Fibroblast of gingiva (primary cell): ENCODE results near the gene TMEM272.
A peak's percentile ranks its signal among the peaks of the same experiment; 100 is the strongest.
"Not testable (repeated sequence)": the region's sequence is repeated elsewhere in the genome, so short reads cannot be mapped to it uniquely, and the experiment has no call there.

ENCODE experiments used
- DNase-seq: peaks from one replicate; pipeline ENCODE4 v3.0.0-alpha.2; 2011; ENCODE audit warnings: low read depth

The TMEM272 gene

GRCh38 chr13:51824712-51825111 is 20.3 kb downstream of the TMEM272 start:
- not testable (repeated sequence) for DNase-seq

GRCh38 chr13:51823863-51824262 is 21.1 kb downstream of the TMEM272 start:
- DNase-seq: no peak

- no peak for DNase-seq
These were observed 21.6 kb downstream of the TMEM272 start for GRCh38 chr13:51823359-51823758.

- no peak for DNase-seq
These were observed 22.7 kb downstream of the TMEM272 start for GRCh38 chr13:51822106-51822815.

GRCh38 chr13:51821606-51822005 is 23.4 kb downstream of the TMEM272 start:
- DNase-seq: no peak

GRCh38 chr13:51820016-51820597 is 24.9 kb downstream of the TMEM272 start:
- DNase-seq: no peak

- no peak for DNase-seq
These were observed 25.4 kb downstream of the TMEM272 start for GRCh38 chr13:51819544-51819943.

- peak; percentile 81 for DNase-seq
These were observed 26.0 kb downstream of the TMEM272 start for GRCh38 chr13:51818781-51819511.

- no peak for DNase-seq
These were observed 26.7 kb downstream of the TMEM272 start for GRCh38 chr13:51818276-51818675.

- no peak for DNase-seq
These were observed 27.3 kb downstream of the TMEM272 start for GRCh38 chr13:51817717-51818116.

- no peak for DNase-seq
These were observed 28.2 kb downstream of the TMEM272 start for GRCh38 chr13:51816604-51817249.

GRCh38 chr13:51815848-51816247 is 29.1 kb downstream of the TMEM272 start:
- DNase-seq: no peak

- DNase-seq: peak; percentile 29
These were observed 29.9 kb downstream of the TMEM272 start for GRCh38 chr13:51814825-51815650.

GRCh38 chr13:51814071-51814470 is 30.9 kb downstream of the TMEM272 start:
- no peak for DNase-seq

GRCh38 chr13:51811920-51812451 is 33.0 kb downstream of the TMEM272 start:
- no peak for DNase-seq

GRCh38 chr13:51811046-51811445 is 33.9 kb downstream of the TMEM272 start:
- no peak for DNase-seq

GRCh38 chr13:51808811-51809210 is 36.2 kb downstream of the TMEM272 start:
- no peak for DNase-seq

GRCh38 chr13:51807041-51807440 is 37.9 kb downstream of the TMEM272 start:
- no peak for DNase-seq

GRCh38 chr13:51806566-51806965 is 38.4 kb downstream of the TMEM272 start:
- peak; percentile 45 for DNase-seq

GRCh38 chr13:51805925-51806324 is 39.1 kb downstream of the TMEM272 start:
- DNase-seq: no peak

- no peak for DNase-seq
These were observed 39.7 kb downstream of the TMEM272 start for GRCh38 chr13:51805313-51805712.
